Activated CD4-positive, alpha-beta T cell treated with anti-CD3 and anti-CD28 coated beads, Interleukin-2, amount 50 U/mL, for 48 hours (primary cell): ENCODE measurements around the gene PDE11A.

Experiments
- DNase-seq, 2 experiments: peaks; one replicate each; pipeline ENCODE4 v3.0.0-alpha.2; 2020

Gene PDE11A

DNA sequence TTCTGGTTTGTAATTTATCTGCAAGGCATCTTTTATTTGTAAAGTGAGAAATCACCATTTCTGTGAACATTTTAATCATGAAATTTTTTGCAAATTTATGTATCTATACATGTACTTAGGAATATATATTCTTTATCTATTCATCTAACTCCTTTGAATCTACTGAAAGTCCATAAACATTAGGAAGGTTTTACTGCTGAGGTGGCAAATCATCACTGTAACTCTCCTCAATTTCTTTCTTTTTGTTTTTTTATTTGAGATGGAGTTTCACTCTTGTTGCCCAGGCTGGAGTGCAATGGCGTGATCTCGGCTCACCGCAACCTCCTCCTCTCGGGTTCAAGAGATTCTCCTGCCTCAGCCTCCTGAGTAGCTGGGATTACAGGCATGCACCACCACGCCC lies 383.7 kb downstream of the PDE11A start:
- DNase-seq, result no peak

DNA sequence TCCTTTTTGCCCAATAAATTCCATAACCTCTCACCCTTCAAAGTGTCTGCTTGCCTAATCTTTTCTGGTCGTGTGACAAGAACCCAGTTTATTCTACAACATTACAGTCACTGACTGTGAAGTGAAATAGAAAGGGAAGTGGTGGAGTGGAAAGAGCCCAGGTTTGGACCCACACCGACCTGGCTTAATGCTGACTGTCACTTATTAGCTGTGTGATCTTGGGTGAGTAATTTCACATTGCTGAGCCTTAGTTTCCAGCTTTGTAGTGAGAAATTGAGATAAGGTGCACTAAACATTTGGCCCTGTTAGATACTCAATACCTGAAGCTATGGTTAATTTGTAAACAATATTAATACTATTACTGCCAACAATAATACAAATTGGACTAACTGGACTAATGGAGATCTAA lies 388.9 kb downstream of the PDE11A start:
- DNase-seq, result no peak

DNA sequence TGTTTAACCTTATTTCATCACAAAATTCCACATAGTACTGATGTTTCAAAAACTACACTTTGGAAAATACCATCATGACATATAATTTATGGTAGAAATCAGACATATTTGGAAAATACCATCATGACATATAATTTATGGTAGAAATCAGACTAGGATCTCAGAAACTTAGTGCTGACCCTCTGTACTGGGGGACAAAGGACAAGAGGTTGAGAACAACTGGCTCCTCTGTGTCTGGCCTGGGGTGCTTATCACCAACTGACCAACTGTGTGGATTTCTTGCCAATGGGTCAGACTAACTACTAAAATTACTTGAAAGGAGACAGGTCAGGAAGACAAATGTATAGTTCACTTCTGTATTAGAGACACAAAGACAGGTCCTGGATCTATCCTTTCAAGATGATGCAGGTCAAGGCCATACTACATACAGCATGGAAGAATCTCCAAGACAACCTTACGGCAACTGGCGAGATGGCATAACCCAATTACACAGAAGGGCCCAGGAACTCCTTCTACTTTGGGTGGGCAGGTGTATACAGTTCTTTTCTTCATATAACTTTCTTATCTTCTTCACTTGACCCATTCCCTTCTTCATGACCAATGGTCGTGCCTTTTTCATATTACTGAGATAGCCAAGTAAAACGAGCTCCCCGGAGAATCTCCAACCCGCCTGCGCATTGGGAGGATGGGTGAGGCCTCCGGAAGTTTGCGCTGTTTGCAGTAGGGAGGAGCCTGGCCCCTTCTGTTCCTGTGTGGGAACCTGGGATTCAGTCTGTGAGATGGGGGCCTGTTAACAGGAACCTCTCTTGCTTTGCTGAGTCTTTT lies 389.5 kb downstream of the PDE11A start:
- DNase-seq, result no peak

DNA sequence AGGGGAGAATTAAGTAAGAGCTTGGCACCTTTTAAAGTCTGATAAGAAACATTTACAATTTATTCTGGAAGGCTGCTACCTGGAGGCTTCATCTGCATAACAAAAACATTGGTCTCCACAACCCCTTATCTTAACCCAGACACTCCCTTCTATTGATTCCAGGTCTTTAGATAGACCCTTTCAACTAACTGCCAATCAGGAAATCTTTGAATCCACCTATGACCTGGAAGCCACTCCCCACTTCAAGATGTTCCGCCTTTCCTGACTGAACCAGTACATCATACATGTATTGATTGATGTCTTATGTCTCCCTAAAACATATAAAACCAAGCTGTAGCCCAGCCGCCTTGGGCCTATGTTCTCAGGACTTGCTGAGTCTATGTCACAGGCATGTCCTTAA lies 390.6 kb downstream of the PDE11A start:
- no peak for DNase-seq

DNA sequence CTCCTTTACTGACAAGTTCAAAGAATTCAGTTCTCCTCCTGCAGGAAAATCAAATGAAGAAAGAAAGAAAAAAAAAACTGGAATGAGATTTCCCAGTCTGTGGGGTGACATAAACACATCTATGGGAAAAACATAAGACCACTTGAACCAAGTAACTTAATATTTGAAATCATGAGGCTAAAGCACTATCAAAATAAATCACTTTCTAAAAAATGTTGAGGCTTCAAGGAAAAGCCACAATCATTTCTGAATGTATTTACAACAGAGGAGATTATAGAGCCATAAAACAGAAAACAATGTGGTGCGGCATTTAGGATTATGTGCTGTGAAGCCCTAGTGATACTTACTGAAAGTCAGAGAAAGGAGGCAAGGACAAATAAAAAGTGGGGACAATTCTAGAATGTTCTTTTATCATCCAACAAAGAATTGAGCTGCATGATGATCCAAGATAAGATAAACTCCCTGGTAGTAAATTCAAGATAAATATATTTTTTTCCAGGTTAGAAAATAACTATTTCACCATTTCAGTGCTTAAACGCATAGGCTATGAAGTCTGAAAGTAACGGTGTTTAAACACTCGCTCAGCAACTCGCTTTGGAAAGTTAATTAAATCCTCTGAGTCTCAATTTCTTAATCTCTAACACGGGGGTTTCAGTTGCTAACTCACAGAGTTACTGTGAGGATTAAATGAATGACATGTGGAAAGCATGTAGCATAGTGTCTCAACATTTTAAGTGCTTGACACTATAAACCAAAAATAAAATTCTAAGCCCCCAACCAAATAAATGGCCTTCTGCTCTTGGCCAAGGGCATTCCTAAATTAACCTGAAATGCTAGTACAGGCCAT lies 391.5 kb downstream of the PDE11A start:
- DNase-seq, result no peak

DNA sequence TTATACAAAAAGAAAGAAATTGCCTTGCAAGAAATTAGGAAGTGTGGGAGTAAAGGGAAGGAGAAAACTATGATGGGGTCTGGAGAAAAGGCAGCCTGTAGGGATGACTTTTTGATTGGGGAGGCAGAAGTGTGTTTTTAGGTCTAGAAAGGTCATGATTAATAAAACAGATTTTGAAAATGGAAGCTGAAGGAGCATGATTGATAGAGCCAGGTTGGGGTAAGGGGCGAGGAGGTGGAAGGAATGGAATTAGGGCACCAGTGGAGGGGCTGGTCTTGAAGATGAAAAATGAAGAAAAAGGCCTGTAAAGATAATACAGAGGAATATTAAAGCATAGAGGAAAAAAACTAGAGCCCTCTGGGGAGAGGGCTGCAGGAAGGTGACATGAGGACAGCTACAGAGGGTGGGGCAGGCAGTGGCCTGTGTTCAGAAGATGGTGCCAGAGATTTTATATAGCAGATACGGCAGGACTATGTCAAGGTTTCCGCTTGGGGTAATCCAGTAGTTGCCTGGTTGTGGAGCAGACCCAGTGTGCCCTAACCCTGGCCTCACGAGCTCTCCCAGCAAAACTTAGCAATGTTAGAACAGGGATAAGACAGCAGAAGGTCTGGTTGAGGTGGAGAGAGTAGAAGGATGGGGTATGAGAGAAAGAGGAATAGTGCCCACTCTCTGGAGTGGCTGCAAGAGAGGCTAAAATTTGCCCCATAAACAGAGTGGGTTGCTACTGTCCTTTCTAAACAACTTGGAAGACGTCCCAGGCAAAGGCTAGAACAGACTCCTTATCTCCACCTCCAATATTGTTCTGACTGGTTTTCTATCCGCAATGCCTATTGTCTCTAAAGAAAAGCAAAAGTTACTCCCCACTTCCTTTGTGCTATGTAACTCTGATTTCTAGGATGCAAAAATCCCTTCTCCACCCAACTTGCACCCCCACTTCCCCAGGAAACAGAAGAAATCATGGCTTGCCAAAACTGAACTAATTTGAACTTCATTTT lies 392.7 kb downstream of the PDE11A start:
- no peak for DNase-seq

DNA sequence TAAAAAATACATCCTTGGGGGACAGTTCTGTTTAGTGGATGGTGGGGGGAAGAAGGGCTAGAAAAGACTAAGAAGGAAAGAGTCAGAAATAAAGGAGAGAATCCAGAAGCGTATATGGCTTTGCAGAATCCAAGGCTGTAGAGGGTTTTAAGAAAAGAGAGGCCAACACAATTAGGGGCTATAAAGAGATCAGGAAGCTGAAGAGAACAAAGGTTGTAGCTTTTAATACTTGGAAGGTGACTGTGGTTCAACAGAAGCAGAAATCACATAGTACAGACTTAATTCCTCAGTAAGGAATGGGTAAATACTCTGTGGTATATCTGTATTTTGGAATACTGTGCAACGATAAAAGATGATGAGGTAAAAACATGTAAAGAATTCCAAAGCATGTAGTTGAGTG lies 393.6 kb downstream of the PDE11A start:
- DNase-seq, result no peak

DNA sequence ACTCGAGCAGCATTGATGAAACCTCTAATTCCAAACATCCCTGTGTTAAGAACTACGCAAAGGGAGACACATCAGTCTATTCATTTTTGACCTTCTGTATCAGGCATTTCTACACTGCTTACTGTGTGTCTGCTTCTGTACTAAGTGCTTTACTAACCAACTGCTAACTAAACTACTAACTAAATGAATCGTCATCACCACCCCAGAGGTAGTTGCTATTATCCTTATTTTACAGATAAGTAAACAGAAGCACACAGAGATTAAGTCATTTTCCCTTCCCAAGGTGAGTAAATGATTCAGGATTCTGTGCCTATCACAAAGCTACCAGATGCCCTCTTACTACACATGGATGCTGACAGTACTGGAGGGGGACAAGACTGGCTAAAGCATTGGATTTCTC lies 395.9 kb downstream of the PDE11A start:
- no peak for DNase-seq

DNA sequence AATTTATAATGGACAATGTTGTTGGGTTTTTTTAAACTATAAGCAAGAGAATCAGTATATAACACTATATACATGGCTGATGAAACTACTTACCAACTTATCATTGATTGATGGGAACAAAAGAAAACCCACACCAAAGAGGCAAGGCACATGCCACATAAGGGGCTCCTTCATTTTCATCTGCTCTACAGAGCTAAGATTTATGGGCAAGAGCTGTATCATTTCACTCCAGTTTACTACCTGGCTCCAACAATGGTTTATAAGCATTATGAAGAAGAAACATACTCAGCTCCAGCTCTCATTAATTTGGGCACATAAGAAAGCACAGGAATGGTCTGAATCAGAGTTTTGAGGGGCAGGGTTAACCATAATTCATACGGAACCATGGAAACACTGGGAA lies 396.8 kb downstream of the PDE11A start:
- DNase-seq, result no peak

DNA sequence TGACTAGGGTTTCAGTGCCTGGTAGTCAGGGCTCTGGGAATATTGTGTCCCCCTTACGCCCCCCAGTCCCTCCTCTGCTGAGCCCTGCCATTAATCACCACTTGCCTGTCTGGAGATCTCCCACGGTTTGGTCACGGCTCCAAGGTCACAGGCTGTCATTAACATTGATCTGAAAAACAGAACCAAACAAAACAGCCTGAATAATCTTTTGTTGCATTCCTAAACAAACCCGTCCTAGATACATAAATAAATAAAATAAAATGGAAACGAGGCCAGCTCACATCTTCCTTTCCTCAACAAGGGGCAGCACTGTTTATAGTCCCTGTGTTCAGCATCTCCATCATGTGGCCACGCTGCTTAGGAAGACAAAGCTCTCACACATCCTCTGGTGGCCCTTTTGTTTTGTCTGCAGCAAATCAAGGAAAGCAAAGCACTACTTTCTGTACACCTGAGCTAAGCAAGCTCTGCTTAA lies 397.2 kb downstream of the PDE11A start:
- DNase-seq, result no peak

DNA sequence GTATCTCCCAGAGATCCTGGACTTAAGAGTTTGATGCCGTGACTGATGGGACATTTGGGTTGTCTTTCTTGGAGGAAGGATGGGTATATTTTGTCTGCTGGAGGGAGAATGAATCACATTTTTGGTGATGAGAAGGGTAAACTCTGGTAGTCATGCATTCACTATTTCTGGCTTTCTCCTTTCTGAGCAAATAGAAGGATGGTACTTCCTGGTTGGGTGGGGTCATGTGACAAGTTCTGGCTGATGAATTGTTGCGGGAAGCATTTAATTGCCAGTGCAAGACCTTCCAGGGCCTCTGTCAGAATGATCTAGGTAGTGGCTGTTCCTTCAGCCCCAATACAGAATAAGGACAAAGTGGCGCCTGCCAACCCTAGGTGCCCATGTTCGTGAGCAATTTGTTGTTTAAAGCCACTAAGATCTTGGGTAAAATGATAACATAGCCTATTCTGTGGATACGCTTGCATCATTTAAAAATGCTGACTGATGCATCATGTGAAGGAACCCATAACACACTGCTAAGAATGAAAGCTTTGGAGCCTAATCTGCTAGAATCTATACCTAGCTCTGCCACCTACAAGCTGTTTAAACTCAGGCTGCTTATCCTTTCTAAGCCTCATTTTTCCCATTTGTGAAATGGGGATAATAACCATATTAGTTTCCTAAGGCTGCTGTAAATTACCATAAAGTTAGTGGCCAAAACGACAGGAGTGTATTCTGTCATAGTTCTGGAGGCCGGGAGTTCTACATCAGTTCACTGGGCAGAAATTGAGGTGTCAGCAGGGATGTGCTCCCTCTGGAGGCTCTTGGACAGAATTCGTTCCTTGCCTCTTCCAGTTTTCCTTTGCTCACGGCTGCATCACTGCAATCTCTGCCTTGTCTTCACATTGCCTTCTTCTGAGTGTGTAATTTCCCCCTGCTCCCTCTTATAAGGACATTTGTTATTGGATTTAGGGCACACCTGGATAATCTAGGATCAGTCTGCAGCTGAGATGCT lies 398.7 kb downstream of the PDE11A start:
- DNase-seq, result no peak

DNA sequence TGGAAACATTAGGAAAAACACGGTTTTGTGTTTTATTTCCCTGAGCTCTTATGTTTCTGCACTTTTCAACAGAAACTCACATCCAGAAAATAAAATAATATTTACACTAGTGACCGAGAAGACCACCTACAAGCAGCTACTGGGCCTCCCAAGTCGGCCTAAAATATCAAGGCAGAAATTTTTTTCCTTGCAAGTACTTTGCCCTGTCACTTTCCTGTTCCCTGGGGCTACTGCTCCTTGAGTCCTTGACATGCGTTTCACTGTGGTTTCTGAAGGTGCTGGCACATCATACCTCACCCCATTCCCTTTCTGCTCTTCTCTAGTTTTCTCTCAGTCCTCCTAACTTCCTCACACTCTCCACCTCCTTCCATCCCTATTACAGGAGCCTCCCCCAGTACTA lies 400.9 kb downstream of the PDE11A start:
- DNase-seq, result no peak

DNA sequence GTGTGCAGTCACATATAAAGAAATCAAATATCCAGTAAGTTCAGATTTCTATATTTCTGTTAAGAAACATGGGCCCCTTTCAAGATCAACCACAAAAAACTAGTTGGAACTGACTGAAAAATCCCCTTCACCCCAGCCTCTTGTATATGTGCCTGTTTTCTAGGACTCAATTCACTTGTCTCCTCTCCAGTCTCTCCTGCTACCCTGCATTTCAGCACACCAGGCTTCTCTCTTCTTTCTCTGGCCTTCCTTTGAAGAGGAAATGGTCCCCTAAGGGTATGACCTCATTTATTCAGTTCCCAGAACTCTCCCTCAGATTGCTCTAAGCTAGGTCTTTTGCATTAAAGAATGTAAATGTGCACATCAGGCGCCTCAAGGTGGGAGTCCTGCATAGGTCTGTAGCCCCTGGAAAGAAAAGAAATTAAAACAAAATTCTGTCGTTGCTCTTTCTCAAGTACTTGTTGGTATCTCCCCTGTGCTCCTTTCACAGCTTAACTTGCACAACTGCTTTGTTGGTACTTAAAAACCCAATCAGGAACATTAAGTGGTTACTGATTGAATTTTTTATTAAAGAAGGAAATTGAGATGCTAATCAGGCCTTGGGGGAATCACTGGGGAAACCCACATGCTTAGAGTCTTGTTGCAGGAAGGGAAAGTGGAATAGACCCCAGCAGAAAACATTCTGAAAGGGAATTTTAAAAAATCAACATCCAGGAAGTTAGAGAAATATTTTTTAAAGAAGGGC lies 401.6 kb downstream of the PDE11A start:
- no peak for DNase-seq

DNA sequence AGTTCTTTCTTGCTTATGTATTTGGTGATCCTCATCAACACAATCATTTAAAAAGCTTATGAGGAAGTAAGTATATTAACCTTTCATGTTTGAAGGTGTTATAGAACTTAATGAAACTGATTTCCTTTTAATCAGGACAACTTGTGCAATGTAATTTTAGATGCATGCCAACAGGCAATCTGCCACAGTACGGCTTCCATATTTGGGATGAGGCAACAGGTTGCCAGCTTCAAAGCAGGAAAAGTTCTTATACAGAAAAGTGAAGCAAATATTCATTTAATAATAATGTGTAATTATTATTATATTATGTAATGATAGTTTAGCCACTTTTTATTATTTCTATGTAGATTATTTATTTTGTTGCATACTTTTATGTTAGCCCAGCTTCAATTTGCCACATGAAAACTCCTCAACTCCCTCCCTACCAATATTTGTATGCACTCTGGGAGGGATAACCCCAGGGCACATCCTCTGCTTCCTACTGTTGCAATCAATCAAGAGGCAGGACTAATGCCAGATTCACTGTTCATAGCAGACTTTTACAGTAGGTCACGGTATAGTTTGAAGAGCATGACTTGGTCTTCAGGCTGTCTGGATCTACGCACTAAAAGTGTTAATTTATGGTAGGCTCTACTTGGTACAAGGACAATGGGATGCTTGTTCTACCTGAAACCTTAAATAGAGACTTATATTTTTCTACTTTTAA lies 402.8 kb downstream of the PDE11A start:
- no peak for DNase-seq

DNA sequence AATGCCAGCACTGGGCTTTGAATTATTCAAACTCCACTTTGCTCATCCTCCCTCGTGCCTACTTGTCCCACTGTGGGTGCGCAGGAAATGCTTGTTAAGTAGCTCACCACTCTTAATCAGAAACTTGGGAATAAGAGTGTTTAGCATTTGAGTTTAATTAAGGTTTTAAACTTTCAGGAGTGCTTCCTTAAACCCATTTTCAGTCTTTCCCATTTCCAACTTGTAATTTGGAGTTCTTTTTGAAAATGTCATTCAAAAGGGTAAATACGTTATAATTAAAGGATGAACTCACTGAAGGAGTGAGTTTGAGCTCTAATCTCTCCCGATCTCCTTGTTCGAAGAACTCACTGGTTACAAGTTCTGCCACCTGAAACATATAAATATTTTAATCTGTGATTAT lies 403.4 kb downstream of the PDE11A start:
- DNase-seq, result no peak

DNA sequence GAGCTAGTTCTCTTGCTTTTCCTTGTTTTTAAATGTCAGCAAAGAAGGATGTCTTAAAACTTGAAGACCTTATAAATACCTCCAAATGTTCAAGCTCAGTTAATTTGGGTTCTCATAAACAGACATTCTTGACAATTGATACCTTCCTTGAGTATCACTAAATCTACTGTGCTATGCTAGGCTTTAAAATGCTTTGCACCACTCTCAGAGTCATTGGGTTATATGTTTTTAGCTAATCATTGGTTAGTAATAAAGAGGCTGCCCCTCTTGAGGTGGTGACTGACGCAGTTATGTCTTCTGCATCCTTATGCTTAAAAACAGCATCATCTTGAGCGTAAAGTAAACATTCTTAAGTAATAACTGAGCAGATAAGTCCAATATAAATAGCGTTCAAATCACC lies 404.0 kb downstream of the PDE11A start:
- no peak for DNase-seq

DNA sequence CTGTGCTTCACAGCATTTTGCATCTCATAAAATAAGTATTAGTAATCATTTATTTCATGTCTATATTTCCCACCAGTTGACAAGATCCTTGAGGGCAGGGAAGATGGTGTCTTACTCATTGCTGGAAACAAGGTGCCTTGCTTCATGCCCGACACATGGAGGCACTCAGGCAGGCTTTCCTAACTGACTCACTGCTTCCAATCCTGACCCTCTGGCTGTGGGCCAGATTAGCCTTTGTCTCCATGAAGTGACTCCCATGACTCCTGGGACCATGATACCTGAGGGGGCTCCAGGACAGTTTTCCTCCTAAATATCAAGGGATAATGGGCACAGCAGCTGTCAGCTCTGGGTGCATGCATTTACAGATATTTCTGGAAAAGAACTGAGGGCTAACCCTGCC lies 405.0 kb downstream of the PDE11A start:
- DNase-seq, result no peak

DNA sequence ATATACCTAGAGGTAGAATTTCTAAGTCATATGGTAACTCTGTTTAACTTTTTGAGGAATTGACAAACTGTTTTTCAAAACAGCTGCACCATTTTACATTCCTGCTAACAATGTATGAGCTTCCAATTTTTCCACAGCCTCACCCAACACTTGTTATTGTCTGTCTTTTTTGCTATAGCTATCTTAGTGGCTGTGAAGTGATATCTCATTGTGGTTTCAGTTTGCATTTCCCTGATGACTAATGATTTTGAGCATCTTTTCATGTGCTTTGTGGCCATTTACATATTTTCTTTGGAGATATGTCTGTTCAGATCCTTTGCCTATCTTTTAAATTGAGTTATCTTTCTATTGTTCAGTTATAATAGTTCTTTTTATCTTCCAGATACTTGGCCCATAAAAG lies 406.2 kb downstream of the PDE11A start:
- no peak for DNase-seq

DNA sequence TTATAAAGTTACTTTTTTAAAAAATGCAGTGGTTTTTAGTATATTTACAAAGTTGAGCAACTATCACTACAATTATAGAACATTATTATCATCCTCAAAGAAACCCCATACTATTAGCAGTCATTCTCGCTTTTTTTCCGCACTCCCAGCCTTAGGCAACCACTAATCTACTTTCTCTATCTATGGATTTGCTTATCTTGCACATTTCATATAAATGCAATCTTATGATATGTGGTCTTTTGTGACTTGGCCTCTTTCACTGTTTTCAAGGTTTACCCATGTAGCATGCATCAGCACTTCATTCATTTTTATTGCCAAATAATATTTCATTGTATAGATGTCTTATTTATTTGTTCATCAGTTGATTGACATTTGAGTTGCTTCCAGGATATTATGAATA lies 406.6 kb downstream of the PDE11A start:
- DNase-seq, result no peak

DNA sequence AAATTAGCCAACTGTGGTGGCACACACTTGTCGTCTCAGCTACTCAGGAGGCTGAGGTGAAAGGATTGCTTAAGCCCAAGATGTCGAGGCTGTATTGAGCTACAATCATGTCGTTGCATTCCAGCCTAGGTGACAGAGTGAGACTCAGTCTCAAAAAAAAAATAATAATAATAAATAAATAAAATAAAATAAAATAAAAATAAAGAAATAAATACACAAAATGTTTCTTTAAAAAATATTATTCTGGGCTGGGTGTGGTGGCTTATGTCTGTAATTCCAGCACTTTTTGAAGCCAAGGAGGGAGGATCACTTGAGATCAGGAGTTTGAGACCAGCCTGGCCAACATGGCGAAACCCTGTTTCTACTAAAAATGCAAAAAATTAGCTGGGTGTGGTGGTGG lies 407.2 kb downstream of the PDE11A start:
- DNase-seq, result no peak
